ENCODE results near the gene POLR2B.
"Not testable (repeated sequence)": the region's sequence is repeated elsewhere in the genome, so short reads cannot be mapped to it uniquely, and the experiment has no call there.

POLR2B gene

GRCh38 chr4:56978750-56979303 is at the start of gene POLR2B:
Gene POLR2B (plus strand): TSS chr4:56978896. CDS start chr4:56978986, 90 bp downstream.
- peak; percentile 92 for DNase-seq (ENCODE audit: low spot score)

- DNase-seq (ENCODE audit: low spot score): no peak
These were observed 48.1 kb upstream of the POLR2B start for GRCh38 chr4:56930638-56931037.

GRCh38 chr4:56931924-56932323 is 46.8 kb upstream of the POLR2B start:
- no peak for DNase-seq (ENCODE audit: low spot score)

- no peak for DNase-seq (ENCODE audit: low spot score)
These were observed 41.4 kb upstream of the POLR2B start for GRCh38 chr4:56937262-56937661.

GRCh38 chr4:56939826-56940225 is 38.9 kb upstream of the POLR2B start:
- not testable (repeated sequence) for DNase-seq (ENCODE audit: low spot score)

GRCh38 chr4:56940403-56940802 is 38.3 kb upstream of the POLR2B start:
- DNase-seq (ENCODE audit: low spot score): no peak

GRCh38 chr4:56940971-56941370 is 37.7 kb upstream of the POLR2B start:
- no peak for DNase-seq (ENCODE audit: low spot score)

- DNase-seq (ENCODE audit: low spot score): no peak
These were observed 37.3 kb upstream of the POLR2B start for GRCh38 chr4:56941403-56941802.

GRCh38 chr4:56953680-56954520 is 24.8 kb upstream of the POLR2B start:
- peak; percentile 48 for DNase-seq (ENCODE audit: low spot score)

GRCh38 chr4:56958111-56958517 is 20.6 kb upstream of the POLR2B start:
- no peak for DNase-seq (ENCODE audit: low spot score)

- no peak for DNase-seq (ENCODE audit: low spot score)
These were observed 19.6 kb upstream of the POLR2B start for GRCh38 chr4:56959100-56959499.

GRCh38 chr4:56961107-56961500 is 17.6 kb upstream of the POLR2B start:
- no peak for DNase-seq (ENCODE audit: low spot score)

GRCh38 chr4:56971383-56971782 is 7.3 kb upstream of the POLR2B start:
- no peak for DNase-seq (ENCODE audit: low spot score)

GRCh38 chr4:56972389-56972788 is 6.3 kb upstream of the POLR2B start:
- DNase-seq (ENCODE audit: low spot score): no peak

- no peak for DNase-seq (ENCODE audit: low spot score)
These were observed 5.9 kb upstream of the POLR2B start for GRCh38 chr4:56972809-56973208.

- DNase-seq (ENCODE audit: low spot score): no peak
These were observed 5.4 kb upstream of the POLR2B start for GRCh38 chr4:56973336-56973735.

GRCh38 chr4:56976283-56976836 is 2.3 kb upstream of the POLR2B start:
- no peak for DNase-seq (ENCODE audit: low spot score)

- DNase-seq (ENCODE audit: low spot score): no peak
These were observed 1.8 kb upstream of the POLR2B start for GRCh38 chr4:56976837-56977320.

GRCh38 chr4:56977321-56978012 is 1.2 kb upstream of the POLR2B start, which contains the start of gene NOA1:
Gene NOA1 (minus strand): TSS chr4:56977606. CDS start chr4:56977585, 21 bp downstream.
- peak; percentile 98 for DNase-seq (ENCODE audit: low spot score)

- DNase-seq (ENCODE audit: low spot score): no peak
These were observed 851 bp downstream of the POLR2B start for GRCh38 chr4:56979421-56980072.

GRCh38 chr4:56981795-56982201 is 3.1 kb downstream of the POLR2B start:
- no peak for DNase-seq (ENCODE audit: low spot score)

- DNase-seq (ENCODE audit: low spot score): no peak
These were observed 7.5 kb downstream of the POLR2B start for GRCh38 chr4:56986192-56986591.

Data from COLO829 (cell line).